Measurements from ENCODE around the gene LRR1. TPM values are rescaled to one million over a fixed set of nuclear protein-coding genes. Genes with fewer than 3 reads are reported as not detected.
A peak's percentile ranks its signal among the peaks of the same experiment; 100 is the strongest.
"Not testable (repeated sequence)": the region's sequence is repeated elsewhere in the genome, so short reads cannot be mapped to it uniquely, and the experiment has no call there.

The LRR1 gene
- total RNA-seq, 1 donor from 2014 or later, result 45.4 TPM

GRCh38 chr14:49579841-49580240 is 18.9 kb upstream of the LRR1 start:
- Mint-ChIP-seq H3K36me3 (ENCODE audit: low read depth) (peaks cover 80% of the 10 kb centered on the region), H3K27me3 (ENCODE audit: low read depth) (no peaks in the 10 kb centered on the region), H3K4me1 (ENCODE audit: low read depth) (peaks cover 52% of the 10 kb centered on the region), H3K27ac (peak overlapping the region; percentile 35), H3K9me3 (no peaks in the 10 kb centered on the region), H3K4me3 (ENCODE audit: low read depth) (no peak overlapping the region)
- intact Hi-C loops (cut with micrococcal nuclease), result no loop called here
- no peak for DNase-seq (ENCODE audit: low spot score)

GRCh38 chr14:49581209-49582112 is 17.3 kb upstream of the LRR1 start:
- no peak for DNase-seq (ENCODE audit: low spot score)
- no peaks in the 10 kb centered on the region for H3K9me3 Mint-ChIP-seq
- intact Hi-C loops (cut with micrococcal nuclease), result no loop called here
- H3K27ac Mint-ChIP-seq, result peak overlapping the region; percentile 50
- H3K4me1 Mint-ChIP-seq (ENCODE audit: low read depth), result peaks cover 47% of the 10 kb centered on the region
- peaks cover 87% of the 10 kb centered on the region for H3K36me3 Mint-ChIP-seq (ENCODE audit: low read depth)
- H3K4me3 Mint-ChIP-seq (ENCODE audit: low read depth), result no peak overlapping the region
- H3K27me3 Mint-ChIP-seq (ENCODE audit: low read depth), result no peaks in the 10 kb centered on the region

DNA sequence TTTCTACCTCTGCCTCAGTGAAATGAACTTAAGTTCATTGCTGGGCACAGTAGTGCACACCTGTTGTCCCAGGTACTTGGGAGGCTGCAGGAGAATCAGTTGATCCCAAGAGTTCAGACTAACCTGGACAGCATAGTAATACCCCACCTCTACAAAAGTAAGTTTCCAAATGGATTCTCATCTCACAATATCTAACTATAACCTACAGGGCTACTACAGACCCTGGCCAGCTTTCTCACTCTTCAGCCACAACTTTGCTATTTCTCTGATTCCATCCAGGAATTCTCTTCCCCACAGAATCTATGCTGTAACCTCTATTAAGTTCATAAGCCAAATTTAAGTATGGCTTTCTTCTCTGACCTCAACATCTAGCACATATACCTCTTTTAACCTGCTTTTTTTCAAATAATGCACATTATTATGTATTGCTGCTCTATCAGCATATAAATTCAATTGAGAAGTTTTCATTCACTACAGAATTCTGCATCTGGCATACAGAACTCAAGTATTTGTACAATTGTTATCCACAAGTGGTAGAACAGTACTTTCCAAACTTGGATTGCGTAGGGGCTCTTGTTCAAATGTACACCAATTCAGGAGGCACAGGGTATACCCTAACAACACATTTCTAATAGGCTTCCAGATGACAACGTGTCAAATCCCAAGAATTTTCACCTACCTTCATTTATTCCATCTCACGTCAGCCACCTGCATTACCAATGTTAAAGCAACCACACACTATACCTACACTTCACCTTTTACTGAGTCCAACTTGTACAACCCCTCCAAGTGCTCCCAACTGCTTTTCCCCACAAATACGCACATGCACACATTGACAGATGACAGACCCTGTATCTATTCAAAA is 16.4 kb upstream of the LRR1 start:
- H3K4me3 Mint-ChIP-seq (ENCODE audit: low read depth), result no peak overlapping the region
- peaks cover 80% of the 10 kb centered on the region for H3K36me3 Mint-ChIP-seq (ENCODE audit: low read depth)
- DNase-seq (ENCODE audit: low spot score), result no peak
- intact Hi-C loops (cut with micrococcal nuclease), result no loop called here
- no peaks in the 10 kb centered on the region for H3K9me3 Mint-ChIP-seq
- H3K27ac Mint-ChIP-seq, result peak overlapping the region; percentile 48
- peaks cover 51% of the 10 kb centered on the region for H3K4me1 Mint-ChIP-seq (ENCODE audit: low read depth)
- H3K27me3 Mint-ChIP-seq (ENCODE audit: low read depth), result no peaks in the 10 kb centered on the region

DNA sequence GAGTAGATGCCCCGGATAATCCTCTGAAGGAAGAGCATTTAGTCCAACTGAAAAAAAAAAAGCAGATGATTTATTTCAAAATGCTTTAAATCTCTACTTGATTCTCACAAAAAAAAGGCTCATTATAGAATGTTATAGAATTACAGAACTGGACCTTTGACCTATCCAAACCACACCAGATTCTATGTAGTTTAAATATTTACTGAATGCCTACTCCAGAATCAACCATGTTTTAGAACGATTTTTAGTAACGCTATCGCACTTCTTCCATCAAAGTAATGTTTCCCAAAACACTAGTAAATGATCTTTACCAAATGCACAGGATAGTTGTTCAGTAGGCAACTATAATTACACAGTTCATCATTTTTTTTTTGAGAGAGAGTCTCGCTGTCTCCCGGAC is 15.1 kb upstream of the LRR1 start:
- Mint-ChIP-seq H3K36me3 (ENCODE audit: low read depth) (peaks cover 71% of the 10 kb centered on the region), H3K4me3 (ENCODE audit: low read depth) (peak overlapping the region; percentile 92), H3K27me3 (ENCODE audit: low read depth) (no peaks in the 10 kb centered on the region), H3K9me3 (no peaks in the 10 kb centered on the region), H3K4me1 (ENCODE audit: low read depth) (peaks cover 46% of the 10 kb centered on the region), H3K27ac (peak overlapping the region; percentile 73)
- DNase-seq (ENCODE audit: low spot score), result no peak
- intact Hi-C loops (cut with micrococcal nuclease), result no loop called here

DNA sequence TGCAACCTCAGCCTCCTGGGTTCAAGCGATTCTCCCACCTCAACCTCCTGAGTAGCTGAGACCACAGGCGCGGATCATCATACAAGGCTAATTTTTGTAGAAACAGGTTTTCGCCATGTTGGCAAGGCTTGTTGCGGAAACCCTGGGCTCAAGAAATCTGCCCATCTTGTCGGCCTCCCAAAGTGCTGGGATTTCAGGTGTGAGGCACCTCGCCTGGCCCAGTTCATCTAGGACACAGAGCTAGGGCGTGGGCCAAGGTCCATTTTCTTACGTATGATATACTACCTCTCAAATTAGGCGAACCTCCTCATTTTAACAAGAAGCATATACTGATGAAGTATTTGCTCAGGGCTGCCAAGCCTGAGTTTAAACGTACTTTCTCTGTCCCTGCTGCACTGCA is 14.7 kb upstream of the LRR1 start:
- Mint-ChIP-seq H3K27me3 (ENCODE audit: low read depth) (no peaks in the 10 kb centered on the region), H3K9me3 (no peaks in the 10 kb centered on the region), H3K27ac (peak overlapping the region; percentile 73), H3K4me3 (ENCODE audit: low read depth) (peak overlapping the region; percentile 92), H3K4me1 (ENCODE audit: low read depth) (peaks cover 46% of the 10 kb centered on the region), H3K36me3 (ENCODE audit: low read depth) (peaks cover 67% of the 10 kb centered on the region)
- DNase-seq (ENCODE audit: low spot score), result no peak
- intact Hi-C loops (cut with micrococcal nuclease), result no loop called here

GRCh38 chr14:49584981-49585640 is 13.6 kb upstream of the LRR1 start:
- Mint-ChIP-seq H3K36me3 (ENCODE audit: low read depth) (peaks cover 58% of the 10 kb centered on the region), H3K27ac (peak overlapping the region; percentile 98), H3K4me1 (ENCODE audit: low read depth) (peaks cover 36% of the 10 kb centered on the region), H3K4me3 (ENCODE audit: low read depth) (peak overlapping the region; percentile 92)
- not testable (repeated sequence) for H3K27me3 Mint-ChIP-seq (ENCODE audit: low read depth); H3K9me3 Mint-ChIP-seq; DNase-seq (ENCODE audit: low spot score)
- intact Hi-C loops (cut with micrococcal nuclease), result loop anchor here (5.0 kb wide), 3 partner anchors 107 to 647 kb away; partner anchors contain the start of genes KLHDC1 and SOS2

DNA sequence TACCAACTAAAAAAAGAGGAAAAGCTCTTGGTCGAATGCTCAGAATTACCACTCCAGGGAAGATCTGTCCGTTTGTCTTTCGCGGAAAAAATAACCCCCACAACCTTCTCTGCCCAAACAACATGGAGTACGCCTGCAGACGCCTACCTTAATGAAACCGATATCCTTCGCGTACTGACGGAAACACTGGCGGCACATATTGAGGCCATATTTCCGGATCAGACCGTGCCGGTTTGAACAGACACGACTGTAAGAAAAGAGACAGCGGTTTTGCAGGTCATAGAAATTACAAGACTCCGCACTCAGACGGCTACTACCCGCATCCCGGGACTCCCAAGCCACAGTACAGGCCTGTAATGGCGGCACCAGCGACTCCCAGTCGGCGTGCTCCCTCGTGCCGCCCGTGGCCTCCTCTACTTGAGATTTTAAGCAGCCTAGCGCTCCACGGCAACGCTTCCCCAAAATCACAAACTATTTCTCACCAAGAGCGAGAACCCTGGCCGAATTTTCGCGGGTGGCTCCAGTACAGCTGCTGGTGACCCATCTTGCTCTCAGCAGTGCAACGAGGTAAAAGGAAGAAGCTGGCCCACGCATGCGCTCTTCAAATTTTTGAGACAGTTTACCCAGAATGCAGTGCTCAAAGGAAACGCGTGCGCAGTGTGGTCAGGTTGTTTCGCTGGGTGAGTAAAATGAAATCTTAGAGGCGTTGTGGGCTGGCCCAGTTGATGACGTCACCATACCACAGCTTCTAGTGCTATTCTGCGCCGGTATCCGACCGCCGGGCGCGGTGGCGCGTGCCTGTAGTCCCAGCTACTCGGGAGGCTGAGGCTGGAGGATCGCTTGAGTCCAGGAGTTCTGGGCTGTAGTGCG is 12.7 kb upstream of the LRR1 start, which contains the start of gene RPS29:
RPS29 (minus strand) TSS at position 578 of the 870 bp plus-strand sequence; CDS start at position 544, 34 bp downstream.
- H3K36me3 Mint-ChIP-seq (ENCODE audit: low read depth), result peaks cover 52% of the 10 kb centered on the region
- intact Hi-C loops (cut with micrococcal nuclease), result loop anchor here (1.0 to 5.0 kb wide), 7 partner anchors 12 to 646 kb away; partner anchors contain the start of genes KLHDC1, KLHDC2, LRR1 and MGAT2
- peaks cover 33% of the 10 kb centered on the region for H3K4me1 Mint-ChIP-seq (ENCODE audit: low read depth)

DNA sequence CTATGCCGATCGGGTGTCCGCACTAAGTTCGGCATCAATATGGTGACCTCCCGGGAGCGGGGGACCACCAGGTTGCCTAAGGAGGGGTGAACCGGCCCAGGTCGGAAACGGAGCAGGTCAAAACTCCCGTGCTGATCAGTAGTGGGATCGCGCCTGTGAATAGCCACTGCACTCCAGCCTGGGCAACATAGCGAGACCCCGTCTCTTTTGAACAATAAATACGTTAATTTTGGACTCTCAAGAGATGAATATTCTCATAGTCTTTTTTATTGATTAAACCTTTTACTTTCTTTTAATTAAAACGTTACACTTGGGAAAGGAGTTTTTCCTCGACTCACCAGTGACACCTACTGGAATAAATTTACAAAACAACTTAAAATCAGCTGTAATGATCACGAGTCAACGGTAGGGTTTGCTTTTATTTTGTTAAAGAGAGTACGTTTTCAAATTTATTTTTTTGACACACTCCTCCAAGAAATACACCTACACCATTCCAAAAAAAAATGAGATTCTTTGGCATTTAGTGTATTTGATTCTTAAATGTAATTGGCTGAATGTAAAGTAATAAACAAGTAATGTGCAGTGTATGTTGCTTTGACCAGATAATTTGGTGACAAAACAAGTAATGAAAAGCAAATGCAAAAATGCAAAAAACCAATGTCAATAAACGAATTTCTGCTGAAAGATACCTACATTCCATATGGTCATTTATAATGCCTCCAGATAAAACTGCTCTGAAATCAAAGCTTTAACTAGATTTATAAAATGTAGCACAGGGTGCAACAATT is 11.9 kb upstream of the LRR1 start:
- no peak for DNase-seq (ENCODE audit: low spot score)
- Mint-ChIP-seq H3K9me3 (no peaks in the 10 kb centered on the region), H3K27ac (peak overlapping the region; percentile 98), H3K4me3 (ENCODE audit: low read depth) (peak overlapping the region; percentile 92), H3K4me1 (ENCODE audit: low read depth) (peaks cover 26% of the 10 kb centered on the region), H3K36me3 (ENCODE audit: low read depth) (peaks cover 44% of the 10 kb centered on the region), H3K27me3 (ENCODE audit: low read depth) (no peaks in the 10 kb centered on the region)
- intact Hi-C loops (cut with micrococcal nuclease), result loop anchor here (1.0 to 5.0 kb wide), 7 partner anchors 11 to 645 kb away; partner anchors contain the start of genes KLHDC1, KLHDC2, LRR1 and MGAT2

More for the DNA sequence above, 12.7 kb upstream of the LRR1 start, which contains the start of gene RPS29:
- Mint-ChIP-seq H3K4me3 (ENCODE audit: low read depth) (peak within 1 kb of the TSS; percentile 92), H3K9me3 (no peaks in the 10 kb centered on the region), H3K27me3 (ENCODE audit: low read depth) (no peaks in the 10 kb centered on the region), H3K27ac (peak within 1 kb of the TSS; percentile 98)
- peak; percentile 99 for DNase-seq (ENCODE audit: low spot score)

DNA sequence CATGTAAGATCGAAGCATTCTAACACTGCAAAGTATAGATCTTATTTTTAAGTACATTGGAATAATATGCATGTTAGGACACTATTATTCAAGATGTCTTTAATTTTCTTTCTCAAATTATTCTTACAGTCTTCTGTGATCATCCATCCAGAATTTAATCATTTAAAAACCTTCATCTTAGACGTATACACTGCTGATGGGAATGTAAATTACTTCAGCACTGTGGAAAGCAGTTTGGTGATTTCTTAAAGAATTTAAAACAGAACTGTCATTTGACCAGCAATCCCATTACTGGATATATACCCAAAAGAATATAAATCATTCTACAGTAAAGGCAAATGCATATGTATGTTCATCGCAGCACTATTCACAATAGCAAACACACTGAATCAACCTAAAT is 9.4 kb upstream of the LRR1 start:
- Mint-ChIP-seq H3K27me3 (ENCODE audit: low read depth) (no peaks in the 10 kb centered on the region), H3K4me3 (ENCODE audit: low read depth) (no peak overlapping the region), H3K4me1 (ENCODE audit: low read depth) (peaks cover 9% of the 10 kb centered on the region), H3K27ac (no peak overlapping the region), H3K9me3 (no peaks in the 10 kb centered on the region), H3K36me3 (ENCODE audit: low read depth) (peaks cover 19% of the 10 kb centered on the region)
- DNase-seq (ENCODE audit: low spot score), result no peak
- intact Hi-C loops (cut with micrococcal nuclease), result loop anchor here (5.0 kb wide), 3 partner anchors 103 to 643 kb away; partner anchors contain the start of genes KLHDC1 and SOS2

GRCh38 chr14:49593016-49593415 is 5.7 kb upstream of the LRR1 start:
- no peaks in the 10 kb centered on the region for H3K27me3 Mint-ChIP-seq (ENCODE audit: low read depth)
- peaks cover 23% of the 10 kb centered on the region for H3K4me1 Mint-ChIP-seq (ENCODE audit: low read depth)
- no peak overlapping the region for H3K27ac Mint-ChIP-seq
- no peak for DNase-seq (ENCODE audit: low spot score)
- no peaks in the 10 kb centered on the region for H3K9me3 Mint-ChIP-seq
- no peak overlapping the region for H3K4me3 Mint-ChIP-seq (ENCODE audit: low read depth)
- intact Hi-C loops (cut with micrococcal nuclease), result no loop called here
- no peaks in the 10 kb centered on the region for H3K36me3 Mint-ChIP-seq (ENCODE audit: low read depth)
